ENCODE results near the gene NRG3. TPM values are rescaled to one million over a fixed set of nuclear protein-coding genes. Genes with fewer than 3 reads are reported as not detected.

Gene NRG3
- total and polyA plus RNA-seq, 3 donors from 2014 or later: 2.7 to 3.9 (median 2.7) TPM

DNA sequence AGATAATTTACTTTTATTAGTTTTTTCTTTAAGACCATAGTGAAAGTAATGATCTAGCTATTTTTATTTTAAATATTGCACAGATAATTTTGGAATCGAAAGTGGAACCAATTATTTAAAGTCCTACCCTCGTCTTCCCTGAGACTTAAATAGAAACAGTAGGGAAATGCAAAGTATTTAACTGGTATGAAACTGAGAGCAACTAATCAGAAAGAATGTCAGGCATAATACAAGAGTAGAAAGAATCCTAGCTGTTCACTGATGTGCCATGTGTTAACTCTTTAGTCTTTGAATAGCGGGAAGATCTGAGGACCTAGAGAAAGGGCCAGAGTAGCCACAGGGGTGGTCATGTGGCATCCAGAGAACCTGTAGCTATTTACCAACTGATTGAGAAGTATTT, 630.0 kb downstream of the NRG3 start:
- no peak for TF ChIP-seq POLR2A (IDR thresholded peaks at IDR 0.05)
- TF ChIP-seq, protein P1, sequence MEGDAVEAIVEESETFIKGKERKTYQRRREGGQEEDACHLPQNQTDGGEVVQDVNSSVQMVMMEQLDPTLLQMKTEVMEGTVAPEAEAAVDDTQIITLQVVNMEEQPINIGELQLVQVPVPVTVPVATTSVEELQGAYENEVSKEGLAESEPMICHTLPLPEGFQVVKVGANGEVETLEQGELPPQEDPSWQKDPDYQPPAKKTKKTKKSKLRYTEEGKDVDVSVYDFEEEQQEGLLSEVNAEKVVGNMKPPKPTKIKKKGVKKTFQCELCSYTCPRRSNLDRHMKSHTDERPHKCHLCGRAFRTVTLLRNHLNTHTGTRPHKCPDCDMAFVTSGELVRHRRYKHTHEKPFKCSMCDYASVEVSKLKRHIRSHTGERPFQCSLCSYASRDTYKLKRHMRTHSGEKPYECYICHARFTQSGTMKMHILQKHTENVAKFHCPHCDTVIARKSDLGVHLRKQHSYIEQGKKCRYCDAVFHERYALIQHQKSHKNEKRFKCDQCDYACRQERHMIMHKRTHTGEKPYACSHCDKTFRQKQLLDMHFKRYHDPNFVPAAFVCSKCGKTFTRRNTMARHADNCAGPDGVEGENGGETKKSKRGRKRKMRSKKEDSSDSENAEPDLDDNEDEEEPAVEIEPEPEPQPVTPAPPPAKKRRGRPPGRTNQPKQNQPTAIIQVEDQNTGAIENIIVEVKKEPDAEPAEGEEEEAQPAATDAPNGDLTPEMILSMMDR (IDR thresholded peaks at IDR 0.05): no peak
- no peaks in the 10 kb centered on the region for H3K36me3 ChIP-seq (ENCODE audit: low read depth, missing control alignments)
- no peaks in the 10 kb centered on the region for H3K27me3 ChIP-seq
- 63 to 70% methylated on average over 3 of the region's 3 CpGs for WGBS, 2 donors
- H3K4me3 ChIP-seq: no peak overlapping the region
- H3K27ac ChIP-seq: no peak overlapping the region
- no peaks in the 10 kb centered on the region for H3K4me1 ChIP-seq
- intact Hi-C loops (cut with DNase I; ENCODE audit: low total_unique reads): no loop called here
- DNase-seq: no peak
- H3K9me3 ChIP-seq: no peaks in the 10 kb centered on the region

DNA sequence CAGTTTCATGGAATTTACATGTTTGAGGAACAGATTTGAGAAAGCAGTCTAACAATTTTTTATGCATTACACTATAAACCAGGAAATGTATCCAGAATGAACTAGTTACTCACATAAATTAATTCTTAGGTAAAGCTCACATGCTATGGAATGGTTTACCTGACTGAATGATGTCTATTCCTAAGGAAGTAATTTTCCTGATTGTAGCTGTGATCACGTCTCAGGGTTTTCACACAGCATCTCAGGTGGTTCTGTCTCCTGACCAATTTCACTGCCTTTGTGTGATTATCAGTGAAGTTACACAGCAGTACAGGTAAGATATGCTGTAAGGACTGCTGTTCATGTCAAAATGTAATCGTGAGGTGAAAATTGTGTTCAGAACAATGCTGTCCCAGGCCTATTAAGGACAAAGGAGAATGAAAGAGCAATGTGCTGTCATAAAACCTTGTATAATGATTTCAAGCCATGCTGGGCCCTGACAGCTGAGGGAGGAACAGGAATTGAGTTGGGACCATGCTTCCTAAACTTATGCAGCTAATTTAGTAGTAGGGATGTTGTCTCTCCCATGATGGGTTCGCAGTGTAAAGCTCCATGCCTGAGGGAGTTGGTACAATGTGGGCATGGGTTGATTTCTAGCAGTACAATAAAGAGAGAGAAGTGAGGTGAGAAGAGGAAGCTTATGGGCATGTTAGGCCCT, 631.8 kb downstream of the NRG3 start:
- WGBS, 2 donors: 87 to 90% methylated on average over 3 of the region's 3 CpGs

DNA sequence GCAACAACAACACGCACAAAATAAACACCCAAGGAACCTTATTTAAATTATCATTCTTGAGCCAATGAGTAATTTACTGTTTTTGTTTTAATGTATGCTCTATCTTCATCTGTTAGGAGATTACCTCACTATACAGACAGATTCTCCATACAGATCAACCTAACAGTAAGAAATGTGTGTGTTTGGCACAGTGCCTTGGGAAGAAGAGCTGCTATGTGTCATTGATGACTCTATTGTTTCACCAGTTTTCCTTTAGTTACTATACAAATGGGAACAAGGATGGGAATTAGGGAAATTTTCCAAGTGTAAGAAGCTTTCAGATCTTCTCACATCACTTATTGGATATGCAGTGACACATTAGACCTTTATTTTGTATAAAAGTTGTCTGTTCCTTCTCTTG, 640.3 kb downstream of the NRG3 start:
- intact Hi-C loops (cut with DNase I; ENCODE audit: low total_unique reads): no loop called here
- no peaks in the 10 kb centered on the region for H3K27me3 ChIP-seq
- H3K9me3 ChIP-seq: no peaks in the 10 kb centered on the region
- TF ChIP-seq, protein P1 (IDR thresholded peaks at IDR 0.05): no peak
- TF ChIP-seq POLR2A (IDR thresholded peaks at IDR 0.05): no peak
- WGBS, 2 donors: 74 to 89% methylated on average over 1 of the region's 1 CpG
- DNase-seq: no peak
- no peaks in the 10 kb centered on the region for H3K36me3 ChIP-seq (ENCODE audit: low read depth, missing control alignments)
- H3K4me1 ChIP-seq: no peaks in the 10 kb centered on the region
- H3K4me3 ChIP-seq: no peak overlapping the region
- no peak overlapping the region for H3K27ac ChIP-seq

More for the DNA sequence above, 631.8 kb downstream of the NRG3 start:
- no peaks in the 10 kb centered on the region for H3K36me3 ChIP-seq (ENCODE audit: low read depth, missing control alignments)
- H3K27me3 ChIP-seq: no peaks in the 10 kb centered on the region
- H3K9me3 ChIP-seq: no peaks in the 10 kb centered on the region
- H3K4me3 ChIP-seq: no peak overlapping the region
- H3K4me1 ChIP-seq: no peaks in the 10 kb centered on the region
- intact Hi-C loops (cut with DNase I; ENCODE audit: low total_unique reads): no loop called here
- no peak overlapping the region for H3K27ac ChIP-seq
- no peak for TF ChIP-seq POLR2A (IDR thresholded peaks at IDR 0.05)
- TF ChIP-seq, protein P1 (IDR thresholded peaks at IDR 0.05): no peak
- no peak for DNase-seq

DNA sequence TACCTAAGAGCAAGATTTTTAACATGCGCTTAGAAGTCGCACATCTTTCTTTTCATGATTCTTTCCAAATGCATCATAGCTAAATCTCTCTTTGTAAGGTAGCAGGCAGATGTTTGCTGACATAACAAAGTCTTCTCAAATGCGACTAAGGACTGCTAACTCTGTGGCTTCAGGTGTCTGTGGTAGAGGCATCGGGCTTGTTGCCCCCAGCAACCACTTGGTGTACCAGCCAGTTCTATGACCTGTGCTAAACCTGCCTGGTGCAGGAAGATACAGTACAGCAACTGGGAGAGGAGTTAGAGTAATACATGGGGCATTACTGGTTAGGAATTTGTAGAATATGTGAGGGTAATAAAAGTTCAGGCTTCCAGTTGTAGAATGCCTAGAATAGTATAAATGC, 654.1 kb downstream of the NRG3 start:
- no peak for DNase-seq
- H3K9me3 ChIP-seq: no peaks in the 10 kb centered on the region
- intact Hi-C loops (cut with DNase I; ENCODE audit: low total_unique reads): no loop called here
- no peaks in the 10 kb centered on the region for H3K27me3 ChIP-seq
- H3K27ac ChIP-seq: no peak overlapping the region
- TF ChIP-seq, protein P1 (IDR thresholded peaks at IDR 0.05): no peak
- no peak for TF ChIP-seq POLR2A (IDR thresholded peaks at IDR 0.05)
- H3K4me1 ChIP-seq: no peaks in the 10 kb centered on the region
- WGBS, 2 donors: 90 to 93% methylated on average over 4 of the region's 4 CpGs
- H3K4me3 ChIP-seq: no peak overlapping the region
- H3K36me3 ChIP-seq (ENCODE audit: low read depth, missing control alignments): no peaks in the 10 kb centered on the region

DNA sequence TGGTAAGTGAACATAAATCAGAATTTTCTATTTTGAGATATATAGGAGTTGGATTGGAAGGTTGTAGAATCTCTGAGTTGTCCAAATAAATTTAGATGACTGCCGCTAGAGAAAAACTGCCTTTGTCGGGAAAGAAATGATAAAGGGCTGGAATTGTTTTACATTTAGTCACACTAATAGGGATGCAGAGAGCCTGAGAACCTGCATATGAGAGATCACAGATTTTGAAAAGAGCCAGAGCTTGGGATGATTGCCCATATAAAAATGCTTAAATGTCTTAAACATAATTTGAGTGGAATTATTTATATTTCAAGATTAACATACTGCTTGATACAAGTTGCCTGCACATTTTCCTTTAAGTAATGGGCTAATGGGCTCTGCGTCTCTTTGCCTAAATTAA, 660.5 kb downstream of the NRG3 start:
- Histone ChIP-seq H3K9me3 (no peaks in the 10 kb centered on the region), H3K4me3 (no peak overlapping the region), H3K27ac (no peak overlapping the region), H3K4me1 (no peaks in the 10 kb centered on the region), H3K27me3 (no peaks in the 10 kb centered on the region), H3K36me3 (ENCODE audit: low read depth, missing control alignments) (no peaks in the 10 kb centered on the region)
- 81 to 86% methylated on average over 3 of the region's 3 CpGs for WGBS, 2 donors
- intact Hi-C loops (cut with DNase I; ENCODE audit: low total_unique reads): no loop called here
- DNase-seq: no peak
- TF ChIP-seq, protein P1 (IDR thresholded peaks at IDR 0.05): no peak
- no peak for TF ChIP-seq POLR2A (IDR thresholded peaks at IDR 0.05)

Measured in testis (tissue), 3 donors.